ENCODE data around the gene RALB. TPM values are rescaled to one million over a fixed set of nuclear protein-coding genes. Genes with fewer than 3 reads are reported as not detected.

The RALB gene
- total and polyA plus RNA-seq, 2 of the 8 experiments (the other 6 are each of a cell fraction or from before 2014, with no cell fraction given) = 12.0 to 16.6 TPM

DNA sequence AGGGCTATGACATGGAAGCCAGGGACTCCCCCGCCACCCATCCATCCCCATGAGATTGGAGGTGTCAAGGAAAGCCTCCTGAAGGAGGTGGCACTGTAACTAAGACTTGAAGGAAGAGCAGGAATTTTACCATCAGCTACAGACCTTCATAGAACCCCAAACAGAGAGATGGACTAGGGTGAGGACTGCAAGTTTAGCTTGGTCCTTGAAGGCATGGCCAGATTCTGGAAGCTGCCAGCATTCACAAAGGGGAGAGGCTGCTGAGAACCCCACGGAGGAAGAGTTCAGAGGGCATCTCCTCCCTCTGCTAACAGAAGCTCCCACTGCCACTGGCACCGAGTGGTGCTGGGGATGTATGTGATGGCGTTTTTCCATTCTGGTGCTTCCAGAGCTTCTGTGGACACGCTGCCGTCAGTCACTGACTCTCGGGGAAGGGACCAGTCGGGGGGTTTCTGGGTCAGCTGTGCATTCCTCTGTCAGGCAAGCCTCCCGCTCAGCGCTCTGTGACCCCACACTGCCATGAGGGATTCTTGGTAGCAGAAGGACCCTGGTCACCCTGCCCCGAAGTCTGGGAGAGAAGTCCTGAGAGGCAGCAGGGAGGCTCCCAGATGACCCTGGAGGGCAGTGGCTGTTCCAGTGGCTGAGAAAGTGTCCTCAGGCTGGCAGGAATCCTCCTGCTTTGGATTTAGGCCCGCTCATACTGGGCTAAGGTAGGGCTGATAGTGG lies 47.5 kb upstream of the RALB start:
- ChIA-PET CTCF (ENCODE audit: partially characterized antibody) (interaction anchor here (0.9 to 2.6 kb wide), 12 partner anchors 9 to 927 kb away, joined by 3 to 16 read pairs (median 4); no protein-coding TSS in a partner anchor), POLR2A (ENCODE audit: partially characterized antibody) (no interaction called here)
- no peak overlapping the region for H3K27ac ChIP-seq (ENCODE audit: low read depth, low read length)
- H2AFZ ChIP-seq (ENCODE audit: low read length) = no peak overlapping the region
- no peak overlapping the region for H2BK120ac ChIP-seq (replicated peaks; ENCODE audit: low read depth, low read length)
- no peaks in the 10 kb centered on the region; a peak in 1 of 7 replicates for H3K4me1 ChIP-seq (replicated peaks in 1 of 4; ENCODE audit: control insufficient read depth in 3 of 4, insufficient read depth in 4 of 4, low read length in 3 of 4)
- H3K79me1 ChIP-seq (ENCODE audit: low read depth, low read length) = no peaks in the 10 kb centered on the region
- H3K56ac ChIP-seq (replicated peaks; ENCODE audit: insufficient read length, low read depth, low read length) = no peak overlapping the region
- no peak overlapping the region for H3K9ac ChIP-seq (replicated peaks in 1 of 4; ENCODE audit: extremely low read depth in 1 of 4, low read depth in 3 of 4, low read length in 3 of 4)
- no peak overlapping the region for H2BK20ac ChIP-seq (ENCODE audit: low read length)
- H4K20me1 ChIP-seq (replicated peaks in 1 of 2; ENCODE audit: control insufficient read depth in 1 of 2, insufficient read depth in 2 of 2, low read length in 2 of 2) = peaks cover 0 to 2% of the 10 kb centered on the region in 2 experiments
- no peaks in the 10 kb centered on the region for H3K9me3 ChIP-seq (ENCODE audit: insufficient read depth in 2 of 2, low read depth in 1 of 2, low read length in 1 of 2)
- H2AK5ac ChIP-seq (ENCODE audit: low read depth, low read length) = no peak overlapping the region
- H4K5ac ChIP-seq (ENCODE audit: insufficient read length, low read depth, low read length) = no peak overlapping the region
- H4K91ac ChIP-seq (replicated peaks; ENCODE audit: insufficient read length, low read length) = no peak overlapping the region
- no peaks in the 10 kb centered on the region for H3K23me2 ChIP-seq (ENCODE audit: low read depth, low read length)
- FAIRE-seq = no peak
- H3K4me2 ChIP-seq (ENCODE audit: insufficient read depth in 1 of 2, low read depth in 2 of 2, low read length in 2 of 2) = no peak overlapping the region
- no peak overlapping the region for H2BK12ac ChIP-seq (ENCODE audit: low read depth, low read length)
- DNase-seq (ENCODE audit: low read depth in 1 of 2, low spot score in 2 of 2) = no peak
- WGBS, 2 experiments (ENCODE audit: extremely low coverage in 1 of 2, insufficient coverage in 1 of 2, insufficient read length in 1 of 2, insufficient replicate concordance in 2 of 2, low coverage in 1 of 2, low lambda C conversion rate in 2 of 2, missing lambda C conversion rate in 1 of 2) = 92% methylated on average over 12 of the region's 12 CpGs; no CpG with 5 or more reads in 1 of the 2 experiments
- no peaks in the 10 kb centered on the region for H3K79me2 ChIP-seq (ENCODE audit: control insufficient read depth in 1 of 2, insufficient read depth in 2 of 2, low read length in 2 of 2)
- H3K36me3 ChIP-seq (ENCODE audit: control insufficient read depth in 2 of 4, insufficient read depth in 4 of 4, low read length in 3 of 4) = no peaks in the 10 kb centered on the region
- H3K18ac ChIP-seq (ENCODE audit: extremely low read depth, low read length) = no peak overlapping the region
- H2BK5ac ChIP-seq (ENCODE audit: low read depth, low read length) = no peak overlapping the region
- TF ChIP-seq POLR2A (IDR thresholded peaks at IDR 0.05; ENCODE audit: control extremely low read depth in 1 of 2, low read depth in 2 of 2, low read length in 2 of 2) (no peak), SAP30 (IDR thresholded peaks at IDR 0.05; ENCODE audit: insufficient read depth, insufficient replicate concordance, low read length) (no peak), CREB1 (IDR thresholded peaks at IDR 0.05) (no peak), SP4 (IDR thresholded peaks at IDR 0.05; ENCODE audit: low read length) (no peak), BRCA1 (IDR thresholded peaks at IDR 0.05; ENCODE audit: low read depth, low read length) (no peak), RFX5 (IDR thresholded peaks at IDR 0.05; ENCODE audit: borderline replicate concordance, low read depth, low read length) (no peak), EP300 (IDR thresholded peaks at IDR 0.05; ENCODE audit: borderline replicate concordance in 1 of 2, low read depth in 2 of 2, low read length in 2 of 2) (no peak), JUN (IDR thresholded peaks at IDR 0.05; ENCODE audit: low read depth, low read length) (no peak), HDAC6 (IDR thresholded peaks at IDR 0.05; ENCODE audit: low read depth, low read length) (no peak), SIX5 (IDR thresholded peaks at IDR 0.05; ENCODE audit: low read depth, low read length) (no peak), CBX8 (IDR thresholded peaks at IDR 0.05; ENCODE audit: borderline replicate concordance, low read depth, low read length) (no peak), SRF (IDR thresholded peaks at IDR 0.05; ENCODE audit: low read depth, low read length) (no peak), PHF8 (conservative IDR thresholded peaks at IDR 0.05; ENCODE audit: low read depth, low read length) (no peak), SP2 (IDR thresholded peaks at IDR 0.05; ENCODE audit: low read length) (no peak)
- no peak overlapping the region for H3K14ac ChIP-seq (ENCODE audit: insufficient read length)
- no peak overlapping the region for H3K23ac ChIP-seq (ENCODE audit: insufficient read length)
- H4K8ac ChIP-seq (ENCODE audit: extremely low read depth, insufficient read depth, low read length) = no peak overlapping the region
- H3K4ac ChIP-seq (replicated peaks; ENCODE audit: insufficient read length, low read depth, low read length) = no peak overlapping the region
- no peak overlapping the region for H3K4me3 ChIP-seq (ENCODE audit: extremely low read depth in 1 of 4, insufficient read depth in 2 of 4, low read depth in 3 of 4, low read length in 4 of 4)
- no peak overlapping the region for H2BK15ac ChIP-seq (ENCODE audit: low read length)
- no peaks in the 10 kb centered on the region for H3K27me3 ChIP-seq (replicated peaks in 1 of 4; ENCODE audit: control insufficient read depth in 3 of 4, extremely low read depth in 1 of 4, insufficient read depth in 3 of 4, low read length in 3 of 4)
